Regular cardiac myocyte (primary cell): Measurements from ENCODE around the gene UPK1B. TPM values are rescaled to one million over a fixed set of nuclear protein-coding genes. Genes with fewer than 3 reads are reported as not detected.

Experiments
- total RNA-seq: library from RNA; depleted of rRNA; stranded (reverse); fragments of >200 nt; gene quantifications from 2 replicates; pipeline ENCODE4 v1.2.3, GENCODE V29; 2014

The UPK1B gene
- 0.19 and 2.8 TPM in 2 replicates for total RNA-seq

GRCh38 chr3:119173325-119173724 lies at the start of gene UPK1B:
UPK1B (plus strand) TSS chr3:119173598; CDS start chr3:119186742, 13,144 bp downstream.

GRCh38 chr3:119145500-119146167 lies 27.8 kb upstream of the UPK1B start, which contains the start of gene TEX55:
TEX55 (plus strand) TSS chr3:119146165; CDS start chr3:119146190, 25 bp downstream.

GRCh38 chr3:119240591-119241434 lies 67.4 kb downstream of the UPK1B start, which contains the start of gene B4GALT4:
B4GALT4 (minus strand) TSS chr3:119240878; CDS start chr3:119230099, 10,779 bp downstream.

Other genes starting within 250 kb of the UPK1B start
- 0.56 TPM in 1 of 2 replicates, not detected in the other for gene IGSF11, start 138.8 kb upstream of the UPK1B start, total RNA-seq
- gene TEX55, start 27.4 kb upstream of the UPK1B start, total RNA-seq = not detected in 2 replicates
- gene B4GALT4, start 67.3 kb downstream of the UPK1B start, total RNA-seq = 41.0 and 72.2 TPM in 2 replicates
- gene ARHGAP31, start 120.8 kb downstream of the UPK1B start, total RNA-seq = 7.6 and 10.5 TPM in 2 replicates